Umbilical cord (tissue), 2 donors: Measurements from ENCODE around the gene HIP1R. TPM values are rescaled to one million over a fixed set of nuclear protein-coding genes. Genes with fewer than 3 reads are reported as not detected.
"Not testable (repeated sequence)": the region's sequence is repeated elsewhere in the genome, so short reads cannot be mapped to it uniquely, and the experiment has no call there.

Experiments
- DNase-seq: peaks from one replicate; pipeline ENCODE4 v3.0.0-alpha.2; 2015; ENCODE audit warnings: low spot score
- total RNA-seq: library from RNA; depleted of rRNA; stranded (reverse); fragments of >200 nt; gene quantifications from one replicate; pipeline ENCODE4 v1.2.3, GENCODE V29; 2014; ENCODE audit warnings: low replicate concordance; ENCODE audit not compliant: insufficient read depth

Gene HIP1R
- total RNA-seq, 1 donor from 2014 or later = 12.0 TPM

DNA sequence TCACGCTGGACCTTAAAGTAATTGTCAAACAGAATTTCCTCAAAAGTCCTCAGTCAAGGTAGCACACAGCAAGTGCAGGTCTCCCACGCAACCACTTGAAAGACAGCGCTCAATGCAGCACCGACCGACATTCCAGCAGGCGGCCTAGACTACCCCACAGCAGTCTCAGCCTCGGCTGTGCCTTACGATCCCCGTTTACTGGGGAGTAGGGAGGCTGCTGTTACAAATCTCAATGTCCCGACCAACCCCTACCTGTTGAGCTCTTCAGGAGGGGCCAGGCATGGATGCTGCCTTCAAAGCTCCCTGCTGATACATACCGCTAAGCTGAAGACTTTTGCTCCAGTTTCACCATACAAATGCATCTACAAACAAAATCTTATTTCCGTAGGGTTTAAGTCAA is 38.8 kb downstream of the HIP1R start:
- no peak for DNase-seq

DNA sequence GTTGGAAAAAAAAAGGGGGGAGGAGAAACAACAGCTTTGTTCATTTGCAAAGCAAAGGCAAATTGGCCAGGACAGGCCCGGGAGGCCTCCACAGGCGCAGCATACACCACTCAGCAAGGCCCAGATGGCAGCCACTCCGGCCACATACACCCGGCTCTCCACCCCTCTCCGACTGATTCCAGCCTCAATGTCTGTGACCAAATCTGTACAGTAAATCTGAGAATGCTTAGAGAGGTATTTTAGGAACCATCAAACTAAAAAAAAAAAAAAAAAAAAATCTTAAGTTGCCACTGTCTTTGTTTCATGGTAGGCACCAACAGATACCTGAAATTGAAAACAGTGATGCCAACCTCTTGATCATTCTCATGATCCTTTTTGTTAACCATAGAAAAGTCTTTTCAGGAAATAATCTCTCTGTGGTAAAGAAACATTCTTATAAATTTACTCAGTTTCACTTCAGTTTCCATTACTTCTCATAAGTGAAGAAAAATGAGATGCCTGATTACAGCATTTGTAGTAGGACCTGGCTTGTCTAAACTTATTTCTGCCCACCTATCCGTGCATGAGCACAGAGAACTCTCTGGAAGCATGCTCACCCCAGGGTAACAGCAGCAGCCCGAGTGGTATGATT is 40.4 kb downstream of the HIP1R start:
- DNase-seq = no peak

DNA sequence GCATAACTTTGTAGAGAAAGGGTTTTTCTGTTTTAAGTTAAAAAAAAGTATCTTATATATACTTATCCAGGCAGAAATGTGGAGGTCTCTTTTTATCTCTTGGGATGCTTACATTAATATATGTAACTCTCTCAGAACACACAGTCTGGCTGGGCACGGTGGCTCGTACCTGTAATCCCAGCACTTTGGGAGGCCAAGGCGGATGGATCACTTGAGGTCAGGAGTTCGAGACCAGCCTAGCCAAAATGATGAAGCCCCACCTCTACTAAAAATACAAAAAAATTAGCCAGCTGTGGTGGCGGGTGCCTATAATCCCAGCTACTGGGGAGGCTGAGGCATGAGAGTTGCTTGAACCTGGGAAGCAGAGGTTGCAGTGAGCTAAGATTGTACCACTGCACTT is 41.0 kb downstream of the HIP1R start:
- not testable (repeated sequence) for DNase-seq

DNA sequence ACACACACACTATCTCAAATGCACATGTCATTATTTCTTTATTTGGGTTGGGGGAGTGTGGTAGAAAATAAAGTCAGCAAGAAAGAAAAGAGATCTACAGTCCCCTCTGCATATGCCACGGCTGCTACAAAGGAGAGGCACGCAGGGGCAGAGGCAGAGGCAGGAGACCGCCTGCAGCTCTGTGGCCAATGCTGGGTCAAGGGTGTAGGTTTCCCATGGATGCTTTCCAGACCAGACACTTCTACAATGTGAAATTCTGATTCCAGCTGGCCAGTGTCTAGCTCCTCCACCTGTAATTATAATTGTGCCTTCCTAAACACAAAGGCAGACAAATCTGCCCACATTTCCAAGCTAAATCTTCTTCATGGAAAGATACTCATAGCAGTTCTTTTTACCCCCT is 41.5 kb downstream of the HIP1R start:
- DNase-seq = no peak

DNA sequence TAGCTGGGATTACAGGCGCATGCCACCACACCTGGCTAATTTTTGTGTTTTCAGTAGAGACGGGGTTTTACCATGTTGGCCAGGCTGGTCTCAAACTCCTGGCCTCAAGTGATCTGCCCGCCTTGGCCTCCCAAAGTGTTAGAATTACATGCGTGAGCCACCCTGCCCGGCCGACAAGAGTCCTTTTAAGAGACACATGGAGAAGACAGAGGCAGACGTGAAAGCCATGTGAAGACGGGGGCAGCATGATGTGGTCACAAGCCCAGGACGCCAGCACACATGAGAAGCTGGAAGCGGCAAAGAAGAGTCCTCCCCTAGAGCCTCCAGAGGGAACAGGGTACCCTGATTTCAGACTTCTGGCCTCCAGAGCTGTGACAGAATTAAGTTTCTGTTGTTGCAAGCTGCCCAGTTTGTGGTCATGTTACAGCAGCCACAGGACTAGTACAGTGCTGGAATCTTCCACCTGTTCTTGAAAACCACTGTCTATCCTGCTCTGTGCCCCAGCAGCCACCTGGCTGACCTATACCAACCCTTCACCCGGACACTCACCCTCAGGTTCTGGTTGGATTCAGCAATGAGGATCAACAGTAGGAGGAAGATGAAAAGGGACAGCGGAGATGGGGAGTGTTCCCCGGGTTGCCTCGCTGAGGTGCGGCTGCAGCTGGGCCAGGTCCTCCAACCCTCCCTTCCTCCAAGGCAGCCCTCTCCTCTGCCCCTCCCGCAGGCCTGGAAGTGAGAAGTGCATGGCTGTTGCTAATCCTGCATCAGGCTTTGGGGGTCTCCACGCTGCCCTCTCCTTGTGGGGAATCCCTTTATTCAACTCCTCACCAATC is 43.7 kb downstream of the HIP1R start:
- DNase-seq = no peak

DNA sequence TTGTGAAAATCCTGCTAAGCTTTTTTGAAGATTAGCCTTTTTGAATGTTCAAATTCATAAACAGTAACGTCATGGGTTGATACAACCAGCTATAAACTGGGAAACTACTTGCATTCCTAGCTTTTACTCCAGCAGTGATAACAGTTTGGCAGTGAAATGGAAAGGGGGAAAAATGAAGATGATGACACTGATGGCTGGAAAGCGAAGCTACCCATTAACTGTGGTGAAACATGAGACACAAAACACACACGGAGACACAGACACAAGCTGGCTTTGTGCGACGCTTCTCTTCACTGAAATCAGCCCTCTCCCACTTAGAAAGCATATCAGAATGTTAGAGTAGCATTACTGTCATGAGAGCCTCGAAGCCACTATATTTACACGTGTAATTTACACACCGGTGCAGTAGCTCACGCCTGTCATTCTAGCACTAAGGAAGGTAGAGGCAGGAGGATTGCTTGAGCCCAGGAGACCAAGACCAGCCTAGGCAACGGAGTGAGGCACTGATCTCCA is 45.0 kb downstream of the HIP1R start:
- DNase-seq = peak; percentile 89

DNA sequence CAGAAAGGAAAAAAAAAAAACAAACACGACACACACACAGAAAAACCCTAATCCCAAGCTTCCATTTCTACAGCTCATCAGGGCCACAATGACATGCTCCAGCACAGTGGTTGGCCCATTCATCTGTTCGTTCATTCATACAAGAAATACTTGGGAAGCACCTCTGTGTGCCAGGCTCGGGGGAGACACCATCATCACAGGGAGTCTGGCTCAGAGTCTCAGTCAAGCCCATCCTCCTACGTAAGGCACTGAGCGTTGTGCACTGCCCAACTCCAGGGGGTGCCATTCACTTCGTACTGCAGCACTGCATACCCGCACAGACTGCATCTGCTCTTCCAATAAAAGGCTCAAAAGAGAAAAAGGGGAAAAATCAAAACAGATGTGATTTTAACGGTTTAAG is 45.4 kb downstream of the HIP1R start:
- DNase-seq = peak; percentile 66

DNA sequence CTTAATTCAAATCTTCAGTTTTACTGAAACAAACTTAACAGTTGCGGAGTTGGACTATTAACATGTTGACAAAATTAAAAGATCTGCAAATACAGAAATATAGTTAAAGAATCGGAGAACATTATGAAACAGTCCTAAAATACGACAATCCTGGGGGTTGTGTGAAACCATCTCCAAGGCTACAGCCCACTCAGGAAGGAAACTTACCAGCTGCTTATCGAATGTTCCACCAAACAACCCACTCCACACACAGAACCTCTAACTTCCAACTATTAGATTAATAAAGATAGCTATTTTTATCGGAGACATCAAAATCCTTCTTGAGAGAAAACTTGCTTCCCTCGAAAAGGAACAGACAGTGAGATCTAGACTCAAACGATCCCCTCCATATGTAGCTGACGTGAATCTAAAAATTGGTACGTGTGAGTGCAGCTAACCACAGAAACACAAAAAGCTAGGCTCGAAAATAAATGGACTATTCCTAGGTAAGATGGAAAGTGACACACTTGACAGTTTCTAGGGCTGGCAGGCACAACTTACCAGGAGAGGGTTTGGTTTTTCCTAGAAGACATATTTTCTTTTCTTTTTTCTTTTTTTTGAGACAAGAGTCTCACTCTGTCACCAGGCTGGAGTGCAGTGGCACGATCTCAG is 47.8 kb downstream of the HIP1R start:
- DNase-seq = no peak

DNA sequence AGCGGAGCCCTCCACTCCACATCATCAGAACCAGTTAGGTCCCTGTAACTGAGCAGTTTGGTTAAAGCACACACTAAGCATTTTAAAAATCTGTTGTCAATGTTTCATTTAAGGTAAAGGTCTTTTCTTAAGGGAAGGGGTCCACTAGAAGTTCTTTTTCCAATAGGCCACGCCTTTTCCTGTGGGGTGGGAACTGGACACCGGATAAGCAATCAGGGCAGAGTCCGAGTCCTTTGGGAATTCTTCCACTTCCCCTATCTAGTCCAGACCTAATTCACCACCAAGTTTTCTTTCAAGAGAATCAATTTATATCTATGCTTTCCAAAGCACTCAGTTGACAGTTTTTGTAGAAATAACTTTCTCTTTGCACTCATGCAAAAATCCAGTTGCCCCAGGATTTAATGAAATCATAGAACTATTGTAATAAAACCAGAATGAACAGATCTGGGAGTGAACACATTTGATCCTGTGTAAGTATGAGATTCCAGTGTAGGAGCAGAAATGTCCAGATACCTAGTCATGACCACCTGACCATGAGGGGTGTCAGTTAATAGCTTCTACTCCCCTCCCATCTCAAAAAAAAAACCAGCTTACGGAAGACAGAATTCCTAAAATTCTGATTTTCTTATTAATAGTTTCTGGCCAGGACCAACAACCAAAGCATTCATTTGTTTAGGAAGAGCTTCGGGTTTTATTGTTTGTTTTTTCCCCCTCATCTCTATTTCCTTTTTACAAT is 49.0 kb downstream of the HIP1R start:
- DNase-seq = no peak

DNA sequence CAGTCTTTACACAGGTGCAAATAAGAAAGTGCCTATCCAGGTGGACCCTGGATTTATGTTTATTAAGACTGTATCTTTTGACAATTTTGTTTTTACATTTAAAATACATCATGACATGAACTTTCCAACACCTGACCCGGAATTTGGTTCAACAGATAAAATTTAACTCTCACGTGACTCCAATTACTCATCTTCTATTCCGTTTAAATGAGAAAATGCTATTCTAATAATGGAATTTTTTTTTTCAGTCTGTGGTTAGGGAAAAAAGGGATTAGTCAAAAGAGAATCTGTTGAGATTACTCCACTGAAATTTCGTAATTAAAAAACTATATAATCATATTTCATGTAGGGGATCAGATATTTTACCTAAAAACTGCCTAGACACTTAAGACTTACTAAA is 49.6 kb downstream of the HIP1R start:
- no peak for DNase-seq

DNA sequence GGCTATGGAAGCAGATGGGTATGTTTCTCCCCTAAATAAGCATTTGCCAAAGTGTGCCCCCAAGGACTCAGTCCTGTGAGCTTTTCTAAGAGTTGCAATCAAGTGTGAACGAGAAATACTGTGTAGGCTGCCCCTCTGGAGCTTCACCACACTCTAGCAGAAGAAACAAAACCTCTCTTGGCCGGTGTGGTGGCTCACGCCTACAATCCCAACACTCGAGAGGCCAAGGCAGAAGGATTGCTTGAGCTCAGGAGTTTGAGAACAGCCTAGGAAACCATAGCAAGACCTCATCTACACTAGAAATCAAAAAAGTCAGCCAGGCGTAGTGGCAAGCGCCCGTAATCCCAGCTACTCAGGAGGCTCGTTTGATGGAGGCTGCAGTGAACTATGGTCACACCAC is 50.9 kb downstream of the HIP1R start:
- no peak for DNase-seq

DNA sequence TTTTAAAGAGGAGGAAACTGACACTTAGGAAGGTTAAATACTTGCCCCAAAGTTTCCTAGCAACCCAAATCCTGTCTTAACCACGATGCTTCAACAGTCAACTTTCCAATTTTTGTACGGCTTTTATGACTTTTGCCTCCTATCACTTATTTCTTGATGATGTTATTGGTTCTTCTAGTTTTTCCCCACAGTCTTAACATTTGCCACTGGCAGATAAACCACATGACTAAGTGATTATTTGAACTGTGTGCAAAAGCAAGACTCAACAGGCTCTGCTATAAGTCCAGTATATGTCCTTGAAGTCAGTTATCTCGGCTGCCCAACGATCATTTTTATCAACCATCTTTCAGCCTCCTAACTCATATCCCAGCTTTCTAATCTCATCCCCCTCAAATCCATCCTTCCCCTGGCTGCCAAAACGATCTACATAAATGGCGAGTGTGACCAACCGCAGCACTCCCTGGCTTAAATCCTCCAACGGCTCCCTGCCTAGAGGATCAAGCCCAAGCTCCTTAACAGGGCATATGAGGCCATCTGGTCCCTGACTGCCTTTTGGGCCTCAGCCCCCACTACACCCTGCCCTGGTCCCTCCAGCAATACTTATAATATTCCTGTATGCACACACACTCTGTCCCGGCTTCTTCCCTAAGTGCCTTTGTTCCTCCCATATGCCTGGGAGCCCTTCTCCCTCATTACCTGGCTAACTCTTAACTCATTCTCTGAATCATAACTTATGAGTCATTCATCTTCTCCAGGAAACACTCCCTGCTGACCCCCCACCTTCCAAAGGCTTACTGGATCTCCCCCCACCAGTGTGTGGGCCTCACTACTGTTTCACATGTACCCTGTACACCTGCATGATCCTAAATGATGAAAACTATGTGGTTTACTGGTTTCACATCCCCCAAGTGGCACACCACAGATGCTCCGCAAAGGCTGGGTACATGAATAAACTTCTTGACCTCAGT is 51.9 kb downstream of the HIP1R start:
- peak; percentile 97 for DNase-seq

DNA sequence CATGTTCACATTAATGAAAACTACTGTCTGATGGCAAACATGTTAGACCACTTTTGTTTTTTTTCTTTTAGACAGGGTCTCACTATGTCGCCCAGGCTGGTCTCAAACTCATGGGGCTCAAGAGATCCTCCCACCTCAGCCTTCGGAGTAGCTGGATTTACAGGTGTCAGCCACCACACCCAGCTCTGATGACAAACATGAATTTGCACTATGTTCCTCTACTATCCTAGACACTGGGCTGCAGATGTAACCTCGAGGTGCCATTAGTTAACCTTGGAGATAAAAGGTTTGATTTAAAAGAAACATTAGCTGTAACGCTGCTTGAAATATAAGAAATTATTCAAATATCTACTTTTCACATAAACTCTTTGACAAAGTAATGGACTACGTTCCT is 52.6 kb downstream of the HIP1R start:
- DNase-seq = no peak

DNA sequence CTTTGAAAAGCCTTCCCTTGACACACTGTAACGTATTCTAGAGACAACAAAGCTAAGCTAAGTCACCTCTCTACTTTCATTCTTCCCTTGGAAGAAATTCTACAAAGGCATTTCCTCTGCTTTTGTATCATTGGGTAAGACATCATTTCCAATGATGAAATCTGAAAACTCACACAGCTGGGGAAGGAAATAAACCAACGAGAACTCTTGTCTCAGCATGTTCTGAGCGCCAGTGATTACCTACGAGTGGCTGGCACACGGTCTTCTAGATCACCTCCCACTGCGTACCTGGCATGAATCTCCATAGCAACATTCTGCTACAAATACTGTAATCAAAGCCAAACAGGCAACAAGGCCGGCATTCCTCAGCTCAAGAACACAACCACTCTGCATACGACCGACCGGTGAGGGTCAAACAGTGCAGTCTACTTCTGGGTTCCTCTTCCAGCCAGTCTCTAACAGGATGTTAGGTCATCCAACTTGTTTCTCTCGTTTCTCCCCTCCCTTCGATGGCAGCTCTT is 53.0 kb downstream of the HIP1R start:
- DNase-seq = peak; percentile 80

DNA sequence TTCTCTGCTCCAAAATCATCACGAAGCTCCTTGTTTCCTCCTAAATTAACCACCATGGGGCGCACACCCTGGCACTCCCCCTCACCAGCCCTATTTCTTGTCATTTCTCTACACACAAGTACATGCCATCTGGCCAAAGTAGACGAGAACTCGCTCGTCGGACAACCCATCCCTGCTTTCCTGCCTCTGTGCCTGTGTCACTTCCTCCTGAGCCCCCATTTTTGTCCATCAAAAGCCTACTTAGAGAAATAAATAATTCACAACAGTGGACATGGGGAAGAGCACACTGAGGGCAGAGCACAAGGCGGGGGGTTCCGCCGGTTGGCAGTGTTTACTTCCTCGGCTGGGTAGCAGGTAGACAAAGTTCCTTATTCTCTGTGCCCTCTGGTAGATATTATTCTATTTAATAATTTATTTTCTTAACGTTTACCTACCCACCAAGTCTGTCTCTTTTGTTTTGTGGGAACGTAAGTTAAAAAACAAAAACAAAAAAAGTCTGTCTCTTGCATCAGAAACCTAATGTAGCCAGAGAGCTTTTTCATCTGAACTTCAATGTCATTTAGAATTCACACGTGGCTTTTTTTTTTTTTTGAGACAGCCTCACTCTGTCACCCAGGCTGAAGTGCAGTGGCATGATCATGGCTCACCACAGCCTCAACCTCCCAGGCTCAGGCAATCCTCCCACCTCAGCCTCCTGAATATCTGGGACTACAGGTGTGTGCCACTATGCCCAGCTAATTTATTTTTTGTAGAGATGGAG is 54.7 kb downstream of the HIP1R start:
- no peak for DNase-seq

DNA sequence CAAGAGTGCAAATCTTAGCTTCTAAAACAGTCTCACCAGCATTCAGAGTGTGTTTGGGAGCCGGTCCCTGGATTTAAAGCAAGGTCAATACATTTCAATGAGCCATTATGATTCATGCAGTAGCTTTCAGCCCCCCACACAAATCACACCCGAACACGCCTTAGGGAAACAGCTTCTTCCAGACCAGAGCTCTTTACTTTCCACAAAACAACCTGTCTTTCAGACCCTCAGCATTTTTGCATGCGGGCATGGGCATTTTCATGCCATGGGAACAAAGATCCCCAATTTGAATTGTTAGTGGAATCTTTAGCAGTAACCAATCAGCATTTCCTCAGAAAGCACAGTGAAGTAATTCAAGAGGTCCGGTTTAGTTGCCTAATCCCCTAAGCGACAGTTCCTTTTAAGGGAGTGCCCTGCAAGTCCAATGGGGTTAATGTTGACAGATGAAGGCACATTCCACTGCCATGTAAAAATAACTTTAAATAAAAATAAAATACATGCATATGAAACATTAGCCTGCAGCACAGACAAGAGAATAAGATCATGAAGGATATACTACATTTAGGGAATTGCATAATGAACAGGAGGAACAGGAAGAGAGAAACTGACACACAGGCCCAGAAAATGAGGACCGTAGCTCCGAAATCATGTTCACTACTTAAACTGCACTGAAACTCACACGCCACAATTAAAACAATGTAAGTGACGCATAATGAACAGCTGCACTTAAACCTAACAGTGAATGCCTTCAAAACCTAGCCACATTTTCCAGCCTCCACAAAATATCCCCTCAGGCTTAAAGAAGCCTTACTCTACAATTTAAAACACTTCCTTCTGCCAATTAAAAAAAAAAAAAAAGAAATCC is 56.6 kb downstream of the HIP1R start:
- peak; percentile 67 for DNase-seq

DNA sequence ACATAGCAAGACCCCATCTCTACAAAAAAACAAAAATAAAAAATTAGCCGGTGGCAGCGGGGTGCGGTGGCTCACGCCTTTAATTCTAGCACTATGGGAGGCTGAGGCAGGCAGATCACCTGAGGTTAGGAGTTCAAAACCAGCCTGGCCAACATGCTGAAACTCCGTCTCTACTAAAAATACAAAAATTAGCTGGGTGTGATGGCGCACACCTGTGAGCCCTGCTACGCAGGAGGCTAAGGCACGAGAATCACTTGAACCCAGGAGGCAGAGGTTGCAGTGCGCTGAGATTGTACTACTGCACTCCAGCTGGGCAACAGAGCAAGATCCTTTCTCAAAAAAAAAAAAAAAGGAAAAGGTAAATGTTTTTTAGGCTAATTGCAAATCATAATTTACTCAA is 57.5 kb downstream of the HIP1R start:
- DNase-seq = not testable (repeated sequence)
